GM19397 (cell line): ENCODE results near the gene AP2A2.
"Not testable (repeated sequence)": the region's sequence is repeated elsewhere in the genome, so short reads cannot be mapped to it uniquely, and the experiment has no call there.

Source experiments
- ATAC-seq: cut with Tn5 transposase; IDR thresholded peaks from one replicate; pipeline ENCODE4 v1.9.1; 2021; ENCODE audit warnings: mild to moderate bottlenecking, moderate library complexity; ENCODE audit not compliant: unreplicated experiment

The AP2A2 gene

GRCh38 chr11:953512-953911 is 27.8 kb downstream of the AP2A2 start:
- ATAC-seq: no peak

- ATAC-seq: no peak
Measured at GRCh38 chr11:954392-955153, 28.9 kb downstream of the AP2A2 start.

DNA sequence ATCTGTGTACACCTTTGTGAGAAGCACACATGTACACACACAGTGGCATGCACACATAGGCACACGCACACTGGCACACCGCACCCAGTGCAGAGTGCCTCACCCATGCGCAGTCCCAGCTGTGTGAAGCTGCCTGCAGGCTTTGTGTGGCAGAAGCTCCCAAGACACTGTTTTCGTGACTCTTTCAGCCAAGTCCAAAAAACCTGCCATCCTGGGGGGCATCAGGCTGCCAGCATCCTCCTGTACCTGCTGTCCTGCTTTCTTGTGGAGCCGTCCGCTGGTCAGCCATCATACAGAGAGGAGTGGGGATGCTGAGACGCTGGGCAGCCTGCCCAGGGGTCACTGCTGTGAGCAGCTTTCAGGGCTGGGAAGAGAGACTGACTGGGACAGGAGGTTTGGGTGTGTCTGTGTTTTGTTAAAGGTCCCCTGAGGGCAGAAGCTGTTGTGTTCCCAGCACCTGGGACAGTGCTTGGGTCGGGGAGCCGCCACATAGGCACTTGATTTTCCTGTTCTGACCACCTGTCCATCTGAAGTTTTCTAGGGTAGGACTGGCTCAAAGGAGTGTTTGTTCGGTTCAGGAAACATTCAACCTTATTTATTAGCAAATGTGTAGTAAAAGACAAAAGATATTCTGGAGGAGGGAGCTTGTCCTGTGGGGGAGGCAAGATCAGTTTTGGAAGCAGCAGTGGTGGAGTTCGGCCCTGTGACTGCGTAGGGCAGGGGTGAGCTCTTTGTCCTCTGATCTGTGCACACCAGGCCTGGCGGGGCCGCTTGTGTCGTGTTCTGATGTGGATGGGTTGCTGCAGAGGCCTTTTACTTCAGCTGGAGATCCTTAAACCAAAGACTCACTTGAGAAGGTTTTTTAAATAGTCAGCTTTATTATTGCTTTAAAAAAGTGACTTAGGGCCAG is 29.7 kb downstream of the AP2A2 start:
- ATAC-seq: no peak

- no peak for ATAC-seq
Measured at GRCh38 chr11:957212-957920, 31.7 kb downstream of the AP2A2 start.

- no peak for ATAC-seq
Measured at GRCh38 chr11:958101-958500, 32.4 kb downstream of the AP2A2 start.

- no peak for ATAC-seq
Measured at GRCh38 chr11:959027-959426, 33.4 kb downstream of the AP2A2 start.

DNA sequence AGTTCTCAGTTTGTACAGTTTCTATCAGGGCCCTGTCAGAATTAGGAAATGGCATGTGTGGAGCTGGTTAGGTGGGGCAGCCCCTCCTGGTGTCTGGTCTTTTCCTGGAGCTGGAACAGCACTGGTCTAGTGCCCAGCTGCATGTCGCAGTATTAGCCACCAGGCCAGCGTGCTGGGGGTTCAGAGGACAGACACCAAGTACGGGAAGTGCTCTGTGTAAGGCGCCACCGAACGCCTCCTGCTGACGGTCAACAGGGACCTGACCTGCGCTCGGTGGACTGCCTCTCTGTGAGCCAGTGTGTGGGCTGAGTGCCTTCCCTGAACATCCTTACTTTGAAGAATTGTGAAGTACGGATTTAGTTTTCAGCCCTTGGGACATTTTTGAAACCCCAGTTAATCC is 33.9 kb downstream of the AP2A2 start:
- ATAC-seq: no peak

DNA sequence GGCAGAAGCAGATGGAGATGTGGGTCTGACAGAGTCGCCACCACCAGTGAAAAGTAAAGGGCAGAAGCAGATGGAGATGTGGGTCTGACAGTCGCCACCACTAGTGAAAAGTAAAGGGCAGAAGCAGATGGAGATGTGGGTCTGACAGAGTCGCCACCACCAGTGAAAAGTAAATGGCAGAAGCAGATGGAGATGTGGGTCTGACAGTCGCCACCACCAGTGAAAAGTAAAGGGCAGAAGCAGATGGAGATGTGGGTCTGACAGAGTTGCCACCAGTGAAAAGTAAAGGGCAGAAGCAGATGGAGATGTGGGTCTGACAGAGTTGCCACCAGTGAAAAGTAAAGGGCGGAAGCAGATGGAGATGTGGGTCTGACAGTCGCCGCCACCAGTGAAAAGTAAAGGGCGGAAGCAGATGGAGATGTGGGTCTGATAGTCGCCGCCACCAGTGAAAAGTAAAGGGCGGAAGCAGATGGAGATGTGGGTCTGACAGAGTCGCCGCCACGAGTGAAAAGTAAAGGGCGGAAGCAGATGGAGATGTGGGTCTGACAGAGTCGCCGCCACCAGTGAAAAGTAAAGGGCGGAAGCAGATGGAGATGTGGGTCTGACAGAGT is 35.7 kb downstream of the AP2A2 start:
- not testable (repeated sequence) for ATAC-seq

- no peak for ATAC-seq
Measured at GRCh38 chr11:961921-962320, 36.3 kb downstream of the AP2A2 start.

DNA sequence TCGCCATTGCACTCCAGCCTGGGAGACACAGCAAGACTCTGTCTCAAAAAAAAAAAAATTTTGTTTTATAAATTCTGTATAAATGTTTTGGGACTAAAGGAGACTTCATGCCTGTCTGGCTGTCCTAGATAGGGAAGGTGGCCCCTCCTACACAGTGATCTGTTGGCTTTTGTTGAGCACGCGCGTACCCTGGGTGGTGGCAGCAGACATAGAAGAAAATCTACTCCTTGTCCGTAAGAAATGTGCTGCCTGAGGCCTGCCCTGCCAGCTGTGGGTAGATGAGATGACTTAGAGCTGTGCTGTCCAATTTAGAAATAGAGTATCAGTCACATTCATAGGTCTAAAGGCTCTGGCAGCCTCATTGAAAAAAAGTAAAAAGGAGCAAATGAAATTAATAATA is 37.0 kb downstream of the AP2A2 start:
- no peak for ATAC-seq

DNA sequence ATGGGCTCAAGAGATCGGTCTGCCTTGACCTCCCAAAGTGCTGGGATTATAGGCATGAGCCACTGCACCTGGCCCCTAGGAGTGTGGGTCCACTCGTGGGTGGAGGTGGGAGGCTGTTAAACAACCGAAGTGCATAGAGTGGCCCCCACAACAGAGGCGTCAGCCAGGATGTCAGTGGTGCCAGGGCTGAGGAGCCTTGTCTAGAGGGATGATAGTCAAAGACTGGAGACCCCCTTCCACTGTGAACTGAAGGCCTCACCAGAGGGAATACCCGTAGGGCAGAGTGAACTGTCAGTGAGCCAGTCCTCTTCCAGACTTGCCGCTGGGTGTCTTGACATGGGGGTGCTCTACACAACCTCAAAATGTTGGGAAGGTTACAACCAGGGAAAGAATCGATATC is 38.2 kb downstream of the AP2A2 start:
- ATAC-seq: no peak

DNA sequence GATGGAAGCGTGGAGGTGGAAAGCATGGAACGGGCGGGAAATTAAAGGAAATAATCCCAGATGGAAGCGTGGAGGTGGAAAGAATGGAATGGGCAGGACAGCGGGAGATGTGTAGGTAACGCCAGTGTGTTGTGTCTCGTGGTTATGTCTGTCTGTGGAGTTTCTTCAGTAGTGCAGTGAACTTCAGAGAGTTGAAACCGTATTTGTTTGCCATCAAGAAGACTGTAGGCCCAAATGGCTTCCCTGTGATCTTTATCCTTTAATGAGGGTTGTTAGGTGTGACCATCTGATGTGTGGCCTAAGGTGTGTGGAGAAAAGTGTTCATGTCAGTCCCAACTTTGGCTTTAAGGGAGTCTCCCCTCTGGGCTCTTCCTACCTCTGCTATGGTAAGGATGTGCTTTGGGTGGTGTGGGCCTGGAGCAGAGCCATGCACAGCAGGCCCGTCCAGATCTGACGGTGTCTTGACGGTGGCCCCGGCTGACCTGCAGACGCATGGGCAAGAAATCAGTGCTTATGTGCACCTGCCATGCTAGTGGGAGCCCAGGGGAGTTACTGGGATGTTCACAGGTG is 39.6 kb downstream of the AP2A2 start:
- no peak for ATAC-seq

DNA sequence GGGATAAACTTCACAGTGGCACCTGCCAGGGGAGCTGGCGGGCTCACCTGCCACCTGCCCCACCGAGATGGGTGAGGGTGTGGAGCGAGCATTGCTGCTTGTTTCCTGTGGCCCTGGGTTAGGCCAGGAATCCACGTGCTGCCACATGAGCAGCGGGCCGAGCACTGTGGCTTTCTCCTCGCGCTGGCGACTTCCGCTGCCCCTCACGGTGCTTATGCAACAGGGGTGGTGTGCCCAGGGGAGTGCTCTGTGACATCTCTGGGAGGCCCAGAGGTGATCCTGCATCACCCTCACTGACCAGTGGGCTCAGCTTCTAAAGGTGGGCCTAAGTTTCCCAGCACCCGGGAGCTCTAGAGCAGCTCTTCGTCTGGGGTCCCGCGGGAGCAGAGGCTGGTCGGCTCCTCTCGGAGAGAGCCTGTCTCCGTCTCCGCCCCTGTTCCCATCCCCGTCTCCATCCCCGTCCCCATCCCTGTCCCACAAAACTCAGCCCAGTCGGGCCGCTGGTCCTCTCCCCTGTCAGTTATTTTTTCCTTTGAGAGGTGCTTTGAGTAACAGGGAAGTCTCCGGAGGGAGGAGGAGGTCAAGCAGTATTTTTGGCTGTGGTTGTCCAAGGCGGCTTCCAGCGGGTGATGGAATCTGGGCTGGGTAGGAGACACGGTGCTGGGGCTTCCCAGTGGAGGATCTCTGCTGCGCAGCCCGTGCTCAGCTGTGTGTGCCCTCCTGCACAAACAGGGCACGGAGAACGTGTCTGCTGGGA is 42.5 kb downstream of the AP2A2 start:
- no peak for ATAC-seq

GRCh38 chr11:968822-969221 is 43.2 kb downstream of the AP2A2 start:
- no peak for ATAC-seq

GRCh38 chr11:969651-970205 is 44.1 kb downstream of the AP2A2 start:
- ATAC-seq: no peak

DNA sequence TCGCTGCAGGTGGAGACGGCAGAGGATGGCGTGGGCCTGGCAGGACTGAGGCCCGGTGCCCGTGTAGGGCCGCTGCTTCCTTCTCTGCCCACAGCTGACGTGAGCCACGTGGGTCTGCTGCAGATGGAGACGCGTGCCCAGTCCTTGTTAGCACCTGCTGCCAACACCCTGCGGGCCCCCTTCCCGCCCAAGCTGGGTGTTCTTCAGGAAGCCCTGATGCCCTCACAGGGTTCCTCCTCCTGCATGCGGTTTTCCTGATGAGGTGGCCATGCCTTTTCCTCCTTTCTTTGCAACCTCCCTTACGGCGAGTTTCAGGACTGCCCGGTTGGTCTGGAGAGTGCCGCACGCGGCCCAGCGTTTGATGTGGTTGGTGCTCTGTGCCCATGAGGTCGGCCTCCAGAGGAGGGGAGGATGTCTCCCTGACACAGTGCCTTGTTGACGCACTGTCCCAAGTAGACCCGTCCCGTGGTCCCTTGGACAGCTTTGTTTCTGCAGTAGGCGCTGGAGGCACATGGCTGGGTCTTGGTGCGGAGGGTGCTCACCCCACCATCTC is 44.7 kb downstream of the AP2A2 start:
- ATAC-seq: no peak

DNA sequence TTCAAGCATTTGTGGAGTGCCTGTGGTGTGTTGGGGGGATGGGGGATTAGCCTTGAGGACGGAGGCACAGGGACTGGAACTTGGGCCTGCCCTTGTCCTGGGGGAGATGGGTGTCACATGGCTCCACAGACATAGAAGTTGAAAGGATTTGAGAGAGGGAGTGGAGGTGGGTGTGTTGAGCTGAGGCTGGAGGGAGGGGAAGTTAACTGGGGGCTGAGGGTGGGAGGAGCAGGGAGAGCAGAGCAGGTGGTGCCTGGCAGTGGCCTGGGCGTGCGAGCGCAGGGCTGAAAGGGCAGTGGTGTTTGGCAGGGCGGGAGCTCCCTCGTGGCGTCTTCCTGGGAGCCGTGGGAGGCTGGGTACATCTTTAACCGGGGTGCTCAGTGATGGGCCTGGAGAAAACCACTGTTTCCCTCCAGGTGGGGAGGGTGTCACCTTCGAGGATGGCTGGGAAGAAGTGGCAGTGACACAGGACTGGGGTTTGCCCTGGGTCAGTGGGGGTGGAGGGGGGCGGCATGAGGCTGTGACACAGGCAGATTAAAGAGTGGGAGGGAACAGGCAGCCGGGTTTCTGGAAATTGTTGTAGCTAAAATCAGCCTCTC is 45.5 kb downstream of the AP2A2 start:
- no peak for ATAC-seq

- no peak for ATAC-seq
Measured at GRCh38 chr11:971731-972365, 46.2 kb downstream of the AP2A2 start.
